Activated effector memory CD4-positive, alpha-beta T cell treated with anti-CD3 and anti-CD28 coated beads, Interleukin-2, amount 50 U/mL, for 16 hours (primary cell): ENCODE data around the gene BOD1L1.

Experiments
- DNase-seq: peaks from one replicate; pipeline ENCODE4 v3.0.0-alpha.2; 2020

The BOD1L1 gene

GRCh38 chr4:13627606-13628311 is at the start of gene BOD1L1:
Gene BOD1L1 (minus strand): TSS chr4:13627725. CDS start chr4:13627587, 138 bp downstream.
- peak; percentile 91 for DNase-seq

- DNase-seq = no peak
These were observed 47.4 kb upstream of the BOD1L1 start for GRCh38 chr4:13674971-13675370.

DNA sequence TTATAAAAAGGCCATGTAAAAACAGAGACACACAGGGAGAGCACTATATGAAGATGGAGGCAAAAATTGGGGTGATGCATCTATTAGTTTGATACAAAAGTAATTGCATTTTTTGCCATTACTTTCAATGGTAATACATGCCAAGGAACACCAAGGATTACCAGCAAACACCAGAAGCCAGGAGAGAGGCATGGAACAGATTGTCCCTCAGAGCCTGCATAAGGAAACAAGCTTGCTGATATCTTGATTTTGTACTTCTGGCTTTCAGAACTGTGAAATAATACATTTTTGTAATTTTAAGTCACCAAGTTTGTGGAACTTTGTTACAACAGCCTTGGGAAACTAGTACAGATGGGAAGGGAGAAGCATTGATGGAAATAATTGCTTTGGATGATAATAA is 45.6 kb upstream of the BOD1L1 start:
- no peak for DNase-seq

DNA sequence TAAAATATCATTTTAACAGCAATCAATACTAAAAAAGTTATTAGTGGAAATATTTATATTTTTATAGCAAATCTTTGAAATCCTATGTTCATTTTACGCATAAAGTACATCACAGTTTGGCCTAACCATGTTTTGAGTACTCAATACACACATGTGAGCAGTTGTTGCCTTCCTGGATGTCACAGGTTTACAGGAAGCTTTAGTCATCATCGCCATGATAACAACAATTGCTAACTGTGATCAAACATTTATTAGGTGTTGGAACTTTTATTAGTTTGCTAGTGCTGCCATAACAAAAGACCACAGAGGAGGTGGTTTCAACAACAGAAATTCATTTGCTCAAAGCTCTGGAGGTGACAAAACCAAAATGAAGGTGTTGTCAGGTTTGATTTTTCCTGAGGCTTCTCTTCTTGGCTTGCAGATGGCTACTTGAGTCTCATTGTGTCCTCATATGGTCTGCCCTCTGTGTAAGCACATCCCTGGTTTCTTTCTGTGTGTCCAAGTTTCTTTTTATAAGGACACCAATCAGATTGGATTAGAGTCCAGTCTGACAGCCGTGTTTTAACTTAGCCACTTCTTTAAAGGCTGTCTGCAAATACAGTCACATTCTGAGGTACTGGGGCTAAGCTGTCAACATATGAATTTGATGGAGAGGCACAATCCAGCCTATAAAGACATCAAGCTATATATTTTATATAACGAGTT is 43.1 kb upstream of the BOD1L1 start:
- no peak for DNase-seq

DNA sequence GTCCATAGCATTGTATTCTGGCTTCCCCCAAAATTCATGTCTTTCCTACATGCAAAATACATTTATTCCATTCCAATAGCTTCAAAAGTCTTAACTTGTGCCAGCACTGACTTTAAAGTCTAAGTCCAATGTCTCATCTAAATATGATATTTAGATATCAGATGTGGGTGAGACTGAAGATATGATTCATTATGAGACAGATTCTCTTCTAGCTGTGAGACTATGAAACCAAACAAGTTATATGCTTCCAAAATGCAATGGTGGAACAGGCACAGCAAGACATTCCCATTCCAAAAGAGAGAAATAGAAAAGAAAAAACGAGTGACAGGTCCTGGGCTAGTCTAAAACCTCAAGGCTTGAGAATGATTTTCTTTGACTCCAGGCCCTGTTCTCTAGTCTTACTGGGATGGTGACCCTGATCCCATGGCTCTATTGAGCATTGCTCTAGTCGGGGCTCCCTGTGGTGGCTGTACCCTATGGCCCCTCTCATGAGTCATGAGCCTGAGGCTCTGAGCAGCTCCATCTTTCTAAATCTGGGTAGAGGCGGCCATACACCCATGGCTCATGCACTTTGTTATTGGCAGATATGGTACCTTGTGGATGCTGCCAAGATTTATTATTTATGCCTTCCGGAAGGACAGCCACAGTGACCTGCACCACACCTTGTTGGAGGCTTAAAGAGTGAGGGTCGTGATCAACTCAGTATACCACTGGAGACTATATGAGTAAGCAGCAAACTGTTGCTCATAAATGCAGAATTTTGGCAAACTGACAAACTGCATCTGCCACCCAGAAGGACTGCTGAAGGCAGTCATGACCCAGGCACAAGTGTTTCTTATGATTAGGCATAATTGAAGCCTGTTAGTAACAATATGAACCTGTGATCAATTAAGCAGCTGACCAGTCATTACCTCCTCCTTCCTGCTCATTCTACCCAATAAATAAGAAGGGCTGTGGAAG is 38.5 kb upstream of the BOD1L1 start:
- no peak for DNase-seq

DNA sequence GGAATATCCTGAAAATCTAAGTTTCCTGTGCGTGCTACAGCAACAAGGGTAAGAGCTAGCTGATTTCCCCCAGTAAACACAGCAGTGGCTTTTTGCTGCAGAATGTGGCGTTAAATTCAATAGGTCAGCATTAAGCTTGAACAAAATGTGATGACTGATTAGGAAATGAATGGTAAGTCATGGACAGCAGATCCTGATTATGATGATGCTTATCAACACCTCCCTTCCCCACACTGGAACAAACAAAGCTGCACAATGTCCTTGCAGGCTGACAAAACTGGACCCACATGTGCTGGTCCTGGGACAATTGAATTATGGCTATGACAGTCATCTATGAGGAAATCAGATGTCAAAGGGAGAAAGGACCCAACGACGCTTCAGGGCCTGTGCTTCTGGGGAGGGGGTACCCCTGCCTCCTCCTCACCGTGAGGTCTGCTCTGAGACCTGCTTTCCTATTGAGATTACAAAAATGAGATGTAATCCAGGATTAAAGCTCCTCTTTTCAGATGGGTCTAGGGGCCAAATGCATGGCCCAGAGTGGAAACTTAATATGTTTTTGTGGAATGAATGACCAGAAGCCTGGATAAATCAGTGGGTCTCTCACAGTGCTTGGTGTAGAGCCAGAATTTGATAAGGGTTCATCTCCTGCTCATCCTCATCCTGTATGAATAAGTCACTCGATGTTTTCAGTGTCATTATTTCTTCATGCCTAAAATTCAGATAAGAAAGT is 32.0 kb upstream of the BOD1L1 start:
- DNase-seq = no peak

DNA sequence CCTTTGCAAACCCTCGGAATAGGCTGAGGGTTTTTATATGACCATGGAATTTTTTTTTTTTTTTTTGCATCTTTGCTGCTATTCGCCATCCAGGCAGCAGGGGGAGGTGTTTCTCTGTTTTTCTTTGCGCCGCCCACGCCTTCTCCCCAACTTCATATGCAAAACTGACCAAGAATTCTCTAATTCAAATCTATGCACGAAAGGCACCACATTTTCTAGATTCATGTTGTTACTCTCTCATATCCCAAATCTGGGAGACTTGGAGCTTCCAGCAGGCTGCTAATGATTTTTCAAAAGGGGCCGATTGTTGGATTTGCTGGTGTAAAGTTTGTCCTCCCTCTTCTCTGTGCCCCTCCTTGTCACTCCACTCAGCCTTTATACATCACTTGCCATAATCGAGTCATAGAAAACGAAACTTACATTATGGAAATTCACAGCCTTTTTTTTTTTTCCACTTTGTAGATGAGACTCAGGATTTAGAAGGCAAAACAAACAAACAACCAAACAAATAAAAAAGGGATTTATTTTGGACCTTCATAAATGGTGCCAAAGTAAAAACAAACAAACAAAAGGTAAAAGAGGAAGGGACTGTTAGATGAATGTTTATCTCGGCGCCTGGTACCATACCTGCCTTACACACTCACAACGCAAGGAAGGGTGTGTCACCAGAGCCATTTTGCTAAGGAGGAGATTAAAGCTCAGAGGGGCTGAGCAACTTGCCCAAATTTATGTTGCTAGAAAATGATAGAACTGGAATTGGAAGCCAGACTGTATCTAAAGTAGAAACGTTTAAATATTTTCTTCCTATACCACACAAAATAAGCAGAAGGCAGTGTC is 29.3 kb upstream of the BOD1L1 start:
- peak; percentile 87 for DNase-seq

DNA sequence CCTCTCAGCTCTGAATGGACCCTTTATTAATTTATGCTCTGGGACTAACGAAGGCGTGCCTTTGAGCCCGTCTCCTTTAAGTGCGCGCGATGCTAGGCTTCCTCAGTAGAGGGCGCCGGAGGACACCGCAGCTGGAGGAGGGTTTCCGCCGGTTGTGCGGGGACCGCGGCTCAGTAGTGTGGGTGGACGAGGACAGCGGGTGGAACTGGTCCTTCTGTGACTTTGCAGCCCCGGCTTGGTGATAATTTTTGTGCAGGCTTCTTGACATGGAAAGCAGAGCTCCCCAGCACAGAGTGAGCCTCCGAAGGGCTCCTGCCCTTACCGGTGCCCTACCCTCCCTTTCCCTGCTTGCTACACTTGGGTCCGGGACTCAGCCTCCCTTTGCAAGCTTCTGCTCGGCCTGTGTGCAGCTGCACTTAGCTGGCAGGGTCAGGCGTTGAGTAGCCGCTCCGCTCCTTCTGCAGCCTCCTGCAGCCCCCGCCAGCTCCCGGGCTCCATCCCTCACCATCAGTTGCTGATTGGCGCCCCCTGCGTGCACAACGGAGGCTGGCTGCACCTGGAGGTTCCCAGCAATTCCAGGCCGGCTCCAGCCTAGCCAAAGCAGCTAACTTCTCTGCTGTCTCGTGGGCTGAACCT is 26.8 kb upstream of the BOD1L1 start:
- peak; percentile 92 for DNase-seq

DNA sequence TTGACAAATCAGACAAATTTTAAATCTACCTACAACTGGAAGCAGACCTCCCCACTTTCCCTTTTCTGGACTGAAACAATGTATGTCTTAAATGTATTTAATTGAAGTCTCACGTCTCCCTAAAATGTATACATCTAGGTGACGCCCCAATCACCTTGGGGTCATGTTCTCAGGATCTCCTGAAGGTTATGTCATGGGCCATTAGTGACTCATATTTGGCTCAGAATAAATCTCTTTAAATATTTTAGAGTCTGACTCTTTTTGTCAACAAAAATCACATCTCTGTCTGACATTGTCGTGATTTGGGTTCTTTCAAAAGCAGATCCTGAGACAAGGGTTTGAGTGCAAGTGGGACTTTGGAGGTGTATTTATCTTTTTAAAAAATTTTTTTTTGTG is 26.2 kb upstream of the BOD1L1 start:
- DNase-seq = no peak

DNA sequence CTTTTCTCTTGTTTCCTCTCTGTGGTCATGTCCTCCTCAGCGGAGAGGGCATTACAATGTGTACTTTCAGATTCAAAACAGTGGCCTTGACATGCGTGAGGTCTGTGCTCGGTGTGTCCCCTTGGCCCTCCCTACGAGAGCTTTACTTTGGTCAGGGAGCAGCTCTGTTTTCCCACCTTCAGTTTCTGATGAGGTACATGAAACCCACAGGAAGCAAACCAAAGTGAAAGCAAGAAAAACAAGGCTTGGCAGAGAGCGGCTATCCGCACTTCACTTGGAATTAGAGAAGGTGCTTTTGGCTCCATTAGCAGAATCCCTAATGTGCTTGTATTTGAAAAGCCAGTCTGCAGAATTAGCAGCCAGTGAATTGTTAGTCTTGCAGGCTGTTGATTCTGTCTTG is 19.5 kb upstream of the BOD1L1 start:
- DNase-seq = no peak

DNA sequence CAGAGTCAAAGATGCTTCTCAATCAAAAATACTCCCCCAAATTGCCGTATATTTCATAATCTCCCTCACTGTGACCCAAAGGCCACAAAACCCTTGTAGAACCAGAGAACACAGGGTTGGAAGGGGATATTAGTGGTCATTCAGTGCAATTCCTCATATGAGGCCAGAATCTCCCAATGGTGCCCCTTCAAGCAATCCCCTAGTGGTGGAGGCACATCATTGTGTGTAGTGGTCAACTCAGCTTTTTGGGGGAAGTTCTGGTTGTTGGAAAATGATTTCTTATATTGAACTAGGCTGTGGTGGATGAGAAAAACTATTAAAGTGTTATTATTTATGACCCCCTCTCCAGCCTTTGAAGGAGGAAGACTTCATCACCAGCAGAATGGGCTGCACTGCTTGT is 17.6 kb upstream of the BOD1L1 start:
- no peak for DNase-seq

DNA sequence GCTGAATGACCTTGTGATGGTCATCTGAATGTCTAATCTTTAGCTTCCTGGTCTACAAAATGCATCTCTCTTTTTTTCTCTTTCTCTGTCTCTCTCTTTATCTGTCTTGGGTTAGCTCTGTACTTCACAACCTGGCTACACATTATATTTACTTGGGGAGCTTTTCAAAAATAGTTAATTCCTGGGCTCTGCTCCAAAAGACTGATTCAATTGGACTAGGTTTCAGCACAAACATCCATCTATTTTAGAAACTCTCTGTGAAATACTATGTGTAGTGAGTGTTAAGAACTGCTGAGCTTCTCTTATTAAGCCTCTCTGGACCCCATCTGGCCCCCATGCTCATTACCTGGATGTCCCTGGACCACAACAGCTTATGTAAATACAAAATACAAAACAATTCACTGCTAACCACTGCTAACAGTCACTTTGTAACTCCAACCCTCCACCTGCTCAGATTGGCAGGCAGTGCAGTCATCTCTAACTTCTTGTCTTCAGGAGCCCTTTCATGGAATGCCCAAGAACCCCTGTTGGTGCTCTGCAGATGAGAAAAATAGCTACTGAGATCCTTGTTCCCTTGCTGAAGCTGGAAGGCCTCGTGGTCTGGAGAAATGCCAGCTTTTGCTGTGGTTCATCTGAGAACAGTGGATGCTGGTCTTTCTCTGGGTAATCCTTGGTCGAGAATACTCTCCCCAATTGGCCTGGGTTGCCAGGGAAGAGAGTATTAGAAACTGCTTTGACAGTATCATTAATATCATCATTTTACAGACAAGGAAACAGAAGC is 14.8 kb upstream of the BOD1L1 start:
- DNase-seq = no peak

GRCh38 chr4:13641084-13641483 is 13.6 kb upstream of the BOD1L1 start:
- no peak for DNase-seq

DNA sequence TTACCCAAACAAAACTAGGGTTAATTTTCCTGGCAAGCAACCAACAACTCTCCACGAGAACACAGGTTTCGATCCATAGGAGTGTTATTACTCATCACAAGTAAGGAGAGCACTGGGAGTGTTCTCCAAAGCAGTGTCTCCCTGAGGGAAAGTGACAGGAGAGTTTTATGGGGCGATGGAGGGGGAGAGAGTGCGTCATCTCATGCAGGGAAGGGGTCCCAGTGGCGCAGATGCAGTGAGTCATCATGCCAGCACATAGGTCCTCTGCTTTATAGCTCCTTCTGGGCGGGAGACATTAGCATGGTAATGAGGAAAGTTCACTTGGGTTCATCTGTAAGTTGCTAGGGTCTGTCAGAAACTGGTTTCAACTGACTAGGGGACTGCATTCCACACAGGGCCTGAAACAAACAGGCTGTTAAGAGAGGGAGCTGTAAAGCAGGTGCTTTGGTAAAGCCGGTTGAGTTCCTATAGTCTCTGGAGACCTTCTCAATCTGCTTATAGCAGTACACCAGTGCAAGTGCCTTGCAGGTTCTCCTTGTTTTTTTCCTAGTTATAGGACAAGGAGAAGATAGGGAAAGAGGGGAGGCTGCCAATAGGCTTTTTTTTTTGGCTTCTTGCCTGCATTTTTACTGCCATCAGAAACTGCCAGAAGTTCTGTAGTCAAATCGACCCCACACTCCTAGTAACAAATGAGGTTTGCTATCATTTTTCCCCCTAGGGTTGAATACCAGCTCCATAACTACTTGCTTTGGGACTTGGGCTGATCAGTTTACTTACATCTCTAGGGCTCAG is 12.8 kb upstream of the BOD1L1 start:
- no peak for DNase-seq

GRCh38 chr4:13635286-13635799 is 7.8 kb upstream of the BOD1L1 start:
- DNase-seq = no peak

GRCh38 chr4:13633671-13634070 is 6.1 kb upstream of the BOD1L1 start:
- no peak for DNase-seq

DNA sequence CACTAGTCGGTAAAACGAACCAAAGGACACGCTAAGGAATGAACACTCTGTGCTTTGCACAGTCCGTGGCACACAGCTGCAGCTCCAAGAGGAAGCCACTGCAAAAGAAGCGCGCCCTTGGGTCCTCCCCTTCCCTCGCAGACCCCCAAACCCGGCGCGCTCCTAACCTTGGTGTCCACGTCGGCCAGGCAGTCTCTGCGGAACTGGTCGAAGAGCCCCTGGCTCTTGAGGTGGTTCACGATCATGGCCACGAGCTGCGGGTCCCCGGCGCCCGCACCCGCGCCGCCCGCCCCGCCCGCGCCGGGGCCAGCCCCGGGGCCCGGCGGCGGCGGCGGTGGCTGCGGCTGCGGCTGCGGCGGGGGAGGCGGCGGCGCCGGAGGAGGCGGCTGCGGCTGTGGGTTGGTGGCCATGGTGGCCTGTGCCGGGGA is 333 bp downstream of the BOD1L1 start:
- DNase-seq = no peak

DNA sequence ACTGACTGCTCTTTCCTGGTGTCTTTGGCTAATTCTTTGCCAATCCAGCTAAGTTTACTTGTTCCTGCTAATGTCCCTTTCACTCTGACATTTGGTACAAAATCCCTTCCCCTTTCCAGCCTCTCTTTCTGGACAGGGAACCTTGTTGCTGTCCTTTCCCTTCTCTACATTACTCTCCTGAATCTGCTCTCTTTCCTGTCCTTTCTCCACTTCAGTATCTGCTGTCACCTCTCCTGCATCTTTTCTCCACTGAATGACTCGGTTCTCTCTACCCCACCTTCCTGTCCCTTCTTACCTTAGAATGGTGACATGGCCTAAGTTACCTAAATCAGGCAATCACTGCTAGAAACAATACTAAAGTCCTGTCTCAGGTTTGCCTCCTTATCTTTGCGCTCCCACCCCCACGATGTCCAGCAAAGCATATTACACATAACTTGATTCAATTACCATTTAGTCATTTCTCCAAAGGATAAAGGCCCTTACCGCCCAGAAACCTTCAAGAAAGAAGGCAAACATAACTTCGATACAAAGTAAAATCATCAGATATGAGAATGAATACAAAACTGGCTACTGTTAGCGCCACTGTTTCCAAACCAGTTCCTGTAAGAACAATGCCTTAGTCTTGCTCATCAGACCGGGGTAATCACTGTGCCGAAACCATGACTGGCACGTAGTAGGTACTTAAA is 890 bp downstream of the BOD1L1 start:
- no peak for DNase-seq
